ENCODE results near the gene CDK5RAP2. TPM values are rescaled to one million over a fixed set of nuclear protein-coding genes. Genes with fewer than 3 reads are reported as not detected.

The CDK5RAP2 gene
- total RNA-seq, 1 donor from 2014 or later: 63.6 TPM

DNA sequence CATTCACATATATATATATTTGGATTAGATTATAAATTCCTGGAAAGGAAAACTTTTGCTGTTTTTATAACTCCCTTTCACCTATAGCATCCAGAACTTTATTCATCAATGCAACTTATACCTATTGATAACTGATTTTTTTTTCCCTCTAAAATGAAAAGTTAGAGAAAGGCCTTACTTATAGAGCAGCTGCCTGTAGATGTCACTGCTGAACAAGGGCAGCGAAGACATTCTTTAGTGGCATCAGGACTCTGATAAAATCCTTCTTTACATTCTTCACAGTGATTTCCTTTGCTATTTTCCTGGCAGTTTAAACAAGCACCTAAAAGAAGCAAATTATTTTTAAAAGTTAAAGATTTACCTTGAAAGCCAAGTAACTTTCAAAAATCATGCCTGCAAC, 32.3 kb upstream of the CDK5RAP2 start:
- Histone ChIP-seq H3K27ac (replicated peaks) (no peak overlapping the region), H3K9me3 (replicated peaks) (no peaks in the 10 kb centered on the region), H3K4me1 (peaks cover 5% of the 10 kb centered on the region), H3K36me3 (peaks cover 6% of the 10 kb centered on the region), H3K27me3 (ENCODE audit: low read depth) (no peaks in the 10 kb centered on the region), H3K4me3 (no peak overlapping the region)
- intact Hi-C loops (cut with micrococcal nuclease): no loop called here
- no peak for DNase-seq
- TF ChIP-seq, protein P1, sequence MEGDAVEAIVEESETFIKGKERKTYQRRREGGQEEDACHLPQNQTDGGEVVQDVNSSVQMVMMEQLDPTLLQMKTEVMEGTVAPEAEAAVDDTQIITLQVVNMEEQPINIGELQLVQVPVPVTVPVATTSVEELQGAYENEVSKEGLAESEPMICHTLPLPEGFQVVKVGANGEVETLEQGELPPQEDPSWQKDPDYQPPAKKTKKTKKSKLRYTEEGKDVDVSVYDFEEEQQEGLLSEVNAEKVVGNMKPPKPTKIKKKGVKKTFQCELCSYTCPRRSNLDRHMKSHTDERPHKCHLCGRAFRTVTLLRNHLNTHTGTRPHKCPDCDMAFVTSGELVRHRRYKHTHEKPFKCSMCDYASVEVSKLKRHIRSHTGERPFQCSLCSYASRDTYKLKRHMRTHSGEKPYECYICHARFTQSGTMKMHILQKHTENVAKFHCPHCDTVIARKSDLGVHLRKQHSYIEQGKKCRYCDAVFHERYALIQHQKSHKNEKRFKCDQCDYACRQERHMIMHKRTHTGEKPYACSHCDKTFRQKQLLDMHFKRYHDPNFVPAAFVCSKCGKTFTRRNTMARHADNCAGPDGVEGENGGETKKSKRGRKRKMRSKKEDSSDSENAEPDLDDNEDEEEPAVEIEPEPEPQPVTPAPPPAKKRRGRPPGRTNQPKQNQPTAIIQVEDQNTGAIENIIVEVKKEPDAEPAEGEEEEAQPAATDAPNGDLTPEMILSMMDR (IDR thresholded peaks at IDR 0.05; ENCODE audit: borderline replicate concordance): no peak

DNA sequence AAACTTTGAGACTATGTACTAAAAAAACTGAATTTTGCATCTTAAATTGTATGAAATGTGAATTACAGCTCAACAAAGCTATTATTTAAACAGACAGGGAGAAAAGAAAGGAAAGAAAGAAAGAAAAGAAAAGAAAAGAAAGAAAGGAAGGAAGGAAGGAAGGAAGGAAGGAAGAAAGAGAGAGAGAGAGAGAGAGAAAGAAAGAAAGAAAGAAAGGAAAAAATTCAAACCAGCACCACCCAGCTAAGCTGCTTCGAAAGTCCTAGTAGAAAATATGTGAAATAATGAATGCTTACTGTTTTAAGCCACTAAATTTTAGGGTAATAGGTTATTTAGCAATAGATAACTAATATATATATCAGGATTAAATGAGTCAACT, 31.7 kb upstream of the CDK5RAP2 start:
- H3K9me3 ChIP-seq (replicated peaks): no peaks in the 10 kb centered on the region
- DNase-seq: no peak
- H3K27me3 ChIP-seq (ENCODE audit: low read depth): no peaks in the 10 kb centered on the region
- H3K4me1 ChIP-seq: peaks cover 5% of the 10 kb centered on the region
- H3K36me3 ChIP-seq: peaks cover 11% of the 10 kb centered on the region
- no peak overlapping the region for H3K4me3 ChIP-seq
- TF ChIP-seq, protein P1 (IDR thresholded peaks at IDR 0.05; ENCODE audit: borderline replicate concordance): no peak
- intact Hi-C loops (cut with micrococcal nuclease): no loop called here
- no peak overlapping the region for H3K27ac ChIP-seq (replicated peaks)

DNA sequence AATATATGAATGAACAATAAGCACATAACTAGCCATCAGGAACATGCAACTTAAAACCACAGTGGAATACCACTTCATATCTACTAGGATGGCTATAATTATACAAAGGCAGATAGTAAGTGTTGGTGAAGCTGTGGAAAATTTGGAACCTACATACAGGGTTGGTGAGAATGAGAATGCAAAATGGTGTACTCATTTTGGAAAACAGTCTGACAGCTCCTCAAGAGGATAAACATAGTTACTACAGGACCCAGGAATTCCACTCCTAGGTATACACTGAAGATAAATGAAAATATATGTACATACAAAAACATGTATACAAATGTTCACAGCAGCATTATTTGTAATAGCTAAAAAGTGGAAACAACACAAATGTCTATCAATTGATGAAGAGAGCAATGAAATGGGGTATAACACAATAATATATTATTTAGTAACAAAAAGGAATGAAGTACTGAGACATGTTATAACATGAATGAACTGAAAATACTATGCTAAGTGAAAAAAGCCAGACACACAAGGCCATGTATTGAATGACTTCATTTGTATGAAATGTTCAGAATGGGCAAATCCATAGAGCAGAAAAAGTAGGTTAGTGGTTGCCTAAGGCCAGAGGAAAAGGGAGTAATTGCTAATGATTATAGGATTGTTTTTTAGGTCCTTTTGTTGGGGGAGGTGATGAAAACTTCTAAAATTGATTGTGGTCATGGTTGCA, 31.2 kb upstream of the CDK5RAP2 start:
- Histone ChIP-seq H3K4me3 (no peak overlapping the region), H3K4me1 (peaks cover 5% of the 10 kb centered on the region), H3K27me3 (ENCODE audit: low read depth) (no peaks in the 10 kb centered on the region), H3K36me3 (peaks cover 17% of the 10 kb centered on the region), H3K27ac (replicated peaks) (no peak overlapping the region), H3K9me3 (replicated peaks) (no peaks in the 10 kb centered on the region)
- intact Hi-C loops (cut with micrococcal nuclease): no loop called here
- TF ChIP-seq, protein P1 (IDR thresholded peaks at IDR 0.05; ENCODE audit: borderline replicate concordance): peak; percentile 48
- no peak for DNase-seq

DNA sequence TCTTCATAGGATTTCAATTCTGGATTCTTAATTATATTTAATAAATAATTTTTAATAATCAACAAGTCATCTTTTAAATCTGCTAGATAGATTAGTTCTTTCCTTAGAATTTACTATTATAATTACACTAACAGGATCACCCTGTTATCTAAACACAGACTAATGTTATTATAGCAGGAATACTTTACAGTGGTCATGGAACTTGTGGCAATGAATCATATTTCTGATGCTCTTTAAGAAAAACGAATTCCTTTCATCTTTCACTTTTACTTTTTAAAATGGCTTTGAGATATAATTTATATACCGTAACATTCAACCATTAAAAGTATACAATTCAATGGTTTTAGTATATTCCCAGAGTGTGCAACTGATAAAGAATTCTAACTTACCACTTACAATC, 29.7 kb upstream of the CDK5RAP2 start:
- TF ChIP-seq, protein P1 (IDR thresholded peaks at IDR 0.05; ENCODE audit: borderline replicate concordance): no peak
- no peak for DNase-seq
- intact Hi-C loops (cut with micrococcal nuclease): no loop called here

DNA sequence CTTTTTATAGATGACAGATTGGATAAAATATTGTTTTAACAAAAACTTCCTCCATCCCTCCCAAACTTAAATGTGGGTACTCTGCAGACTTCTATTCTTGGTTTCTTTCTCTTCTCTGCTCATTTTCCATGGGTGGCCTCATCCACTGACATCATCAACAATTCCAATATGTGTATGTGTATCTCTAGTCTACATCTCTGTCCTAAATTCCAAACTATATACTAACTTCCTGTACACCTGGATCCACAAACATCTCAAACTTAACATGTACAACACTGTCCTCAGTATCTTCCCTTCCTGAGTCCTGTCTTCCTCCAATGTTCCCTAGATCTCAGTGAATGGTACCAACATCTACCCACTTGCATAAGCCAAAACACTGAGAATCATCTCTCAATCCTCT, 28.5 kb upstream of the CDK5RAP2 start:
- TF ChIP-seq, protein P1 (IDR thresholded peaks at IDR 0.05; ENCODE audit: borderline replicate concordance): no peak
- no peaks in the 10 kb centered on the region for H3K27me3 ChIP-seq (ENCODE audit: low read depth)
- DNase-seq: no peak
- no peaks in the 10 kb centered on the region for H3K9me3 ChIP-seq (replicated peaks)
- peaks cover 5% of the 10 kb centered on the region for H3K4me1 ChIP-seq
- H3K27ac ChIP-seq (replicated peaks): no peak overlapping the region
- H3K4me3 ChIP-seq: no peak overlapping the region
- intact Hi-C loops (cut with micrococcal nuclease): no loop called here
- H3K36me3 ChIP-seq: peaks cover 32% of the 10 kb centered on the region

More for the DNA sequence above, 29.7 kb upstream of the CDK5RAP2 start:
- Histone ChIP-seq H3K9me3 (replicated peaks) (no peaks in the 10 kb centered on the region), H3K4me3 (no peak overlapping the region), H3K36me3 (peaks cover 31% of the 10 kb centered on the region), H3K27me3 (ENCODE audit: low read depth) (no peaks in the 10 kb centered on the region), H3K27ac (replicated peaks) (no peak overlapping the region), H3K4me1 (peaks cover 5% of the 10 kb centered on the region)
